Bronchial epithelial cell (primary cell): ENCODE data around the gene SLC35F3. TPM values are rescaled to one million over a fixed set of nuclear protein-coding genes. Genes with fewer than 3 reads are reported as not detected.

Experiments
- DNase-seq: peaks from one replicate; pipeline ENCODE4 v3.0.0-alpha.2; 2010; ENCODE audit warnings: low read depth
- FAIRE-seq: peaks from 2 replicates; lab custom pipeline; 2011; peaks lifted over from hg19 to GRCh38; lab: Jason Lieb, UNC
- H3K27me3 ChIP-seq: 2 replicates; pipeline ENCODE4 v1.5.1; 2011; ENCODE audit warnings: low read length; ENCODE audit not compliant: control insufficient read depth, insufficient read depth
- H3K36me3 ChIP-seq: 2 replicates; pipeline ENCODE4 v1.5.1; 2011; ENCODE audit warnings: low read length; ENCODE audit not compliant: control insufficient read depth, insufficient read depth
- H3K4me3 ChIP-seq: 2 replicates; pipeline ENCODE4 v1.5.1; 2011; ENCODE audit warnings: mild to moderate bottlenecking, low read depth, low read length, control low read depth
- CTCF ChIP-seq: IDR thresholded peaks from 2 replicates; pipeline ENCODE4 v1.5.1; 2011; ENCODE audit warnings: mild to moderate bottlenecking, moderate library complexity, low read length, control low read depth, inconsistent platforms; ENCODE audit not compliant: insufficient read depth, severe bottlenecking
- total RNA-seq: library from RNA; depleted of rRNA; stranded (reverse); fragments of >200 nt; gene quantifications from 2 replicates; pipeline ENCODE4 v1.2.1, GENCODE V29; 2014

The SLC35F3 gene
- total RNA-seq, 1 donor from 2014 or later: 0.79 TPM

GRCh38 chr1:234250747-234251146 lies 346.3 kb downstream of the SLC35F3 start:
- no peak for FAIRE-seq

GRCh38 chr1:234253732-234254131 lies 349.3 kb downstream of the SLC35F3 start:
- DNase-seq (no peak), FAIRE-seq (no peak)
- no peaks in the 10 kb centered on the region for H3K27me3 ChIP-seq
- H3K36me3 ChIP-seq: no peaks in the 10 kb centered on the region
- TF ChIP-seq CTCF: no peak
- no peak overlapping the region for H3K4me3 ChIP-seq

More at GRCh38 chr1:234250747-234251146, 346.3 kb downstream of the SLC35F3 start:
- DNase-seq: no peak
- no peak for TF ChIP-seq CTCF
- Histone ChIP-seq H3K27me3 (no peaks in the 10 kb centered on the region), H3K4me3 (no peak overlapping the region), H3K36me3 (no peaks in the 10 kb centered on the region)

- no peak for FAIRE-seq
- H3K4me3 ChIP-seq: no peak overlapping the region
- no peaks in the 10 kb centered on the region for H3K36me3 ChIP-seq
- H3K27me3 ChIP-seq: no peaks in the 10 kb centered on the region
- TF ChIP-seq CTCF: no peak
- peak; percentile 44 for DNase-seq
These were observed 351.9 kb downstream of the SLC35F3 start for GRCh38 chr1:234256359-234256758.

GRCh38 chr1:234258071-234258470 lies 353.6 kb downstream of the SLC35F3 start:
- DNase-seq (peak; percentile 54), FAIRE-seq (no peak)
- Histone ChIP-seq H3K4me3 (no peak overlapping the region), H3K27me3 (no peaks in the 10 kb centered on the region), H3K36me3 (no peaks in the 10 kb centered on the region)
- TF ChIP-seq CTCF: no peak

GRCh38 chr1:234260578-234260977 lies 356.1 kb downstream of the SLC35F3 start:
- DNase-seq (peak; percentile 94), FAIRE-seq (peak; percentile 77)
- Histone ChIP-seq H3K27me3 (no peaks in the 10 kb centered on the region), H3K36me3 (no peaks in the 10 kb centered on the region), H3K4me3 (no peak overlapping the region)
- TF ChIP-seq CTCF: no peak

- Histone ChIP-seq H3K27me3 (no peaks in the 10 kb centered on the region), H3K4me3 (no peak overlapping the region), H3K36me3 (no peaks in the 10 kb centered on the region)
- no peak for DNase-seq
- TF ChIP-seq CTCF: no peak
- FAIRE-seq: no peak
These were observed 357.1 kb downstream of the SLC35F3 start for GRCh38 chr1:234261545-234261944.
